ENCODE measurements around the gene SUGCT. TPM values are rescaled to one million over a fixed set of nuclear protein-coding genes. Genes with fewer than 3 reads are reported as not detected.
"Not testable (repeated sequence)": the region's sequence is repeated elsewhere in the genome, so short reads cannot be mapped to it uniquely, and the experiment has no call there.

The SUGCT gene
- total RNA-seq, 2 experiments from 2014 or later, result 1.2 to 1.9 TPM

- intact Hi-C loops (cut with DNase I, micrococcal nuclease), result no loop called here
- POLR2A ChIA-PET, result no interaction called here
- Mint-ChIP-seq H3K9me3 (ENCODE audit: low read depth) (no peaks in the 10 kb centered on the region), H3K4me1 (no peaks in the 10 kb centered on the region), H3K27me3 (no peaks in the 10 kb centered on the region), H3K36me3 (ENCODE audit: low read depth) (no peaks in the 10 kb centered on the region), H3K4me3 (no peak overlapping the region), H3K27ac (no peak overlapping the region)
- DNase-seq, result no peak
- no peak for ATAC-seq
- CTCF ChIA-PET, result interaction anchor here (0.6 kb wide), 1 partner anchor 392 kb away, joined by 3 read pairs; no protein-coding TSS in a partner anchor
Observed at GRCh38 chr7:40205992-40206391, 71.2 kb downstream of the SUGCT start.

DNA sequence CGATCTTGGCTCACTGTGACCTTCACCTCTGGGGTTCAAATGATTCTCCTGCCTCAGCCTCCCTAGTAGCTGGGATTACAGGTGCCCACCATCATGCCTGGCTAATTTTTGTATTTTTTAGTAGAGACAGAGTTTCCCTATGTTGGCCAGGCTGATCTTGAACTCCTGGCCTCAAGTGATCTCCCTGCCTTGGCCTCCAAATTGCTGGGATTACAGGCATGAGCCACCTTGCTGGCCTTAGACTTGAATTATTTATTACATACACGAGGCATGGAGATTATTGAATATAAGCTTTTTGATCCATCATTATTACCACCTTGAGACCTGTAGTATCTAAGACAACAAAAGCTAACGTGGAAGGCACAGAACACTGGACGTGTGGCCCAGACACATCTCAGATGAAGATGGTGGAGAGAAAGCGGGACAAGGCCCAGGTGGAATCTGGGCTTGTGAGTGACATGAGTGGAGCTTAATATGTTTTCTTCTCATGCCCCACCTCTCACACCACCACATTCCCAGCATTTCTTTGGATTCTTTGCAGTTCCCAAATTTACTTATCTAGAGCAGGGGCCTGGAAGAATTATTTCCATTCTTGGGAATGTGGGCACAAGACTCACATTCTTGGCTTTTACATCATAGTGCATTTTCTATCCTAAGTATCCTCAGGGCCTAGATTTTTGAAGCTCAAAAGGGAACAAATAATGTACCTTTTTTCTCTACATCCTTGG is 76.6 kb downstream of the SUGCT start:
- no peaks in the 10 kb centered on the region for H3K36me3 Mint-ChIP-seq (ENCODE audit: low read depth)
- CTCF ChIA-PET, result interaction anchor here (0.6 to 0.8 kb wide), 2 partner anchors 594 to 1556 kb away, joined by 3 to 4 read pairs; no protein-coding TSS in a partner anchor
- H3K9me3 Mint-ChIP-seq (ENCODE audit: low read depth), result no peaks in the 10 kb centered on the region
- no peak overlapping the region for H3K27ac Mint-ChIP-seq
- no peak for ATAC-seq
- intact Hi-C loops (cut with DNase I, micrococcal nuclease), result no loop called here
- no peaks in the 10 kb centered on the region for H3K27me3 Mint-ChIP-seq
- POLR2A ChIA-PET, result no interaction called here
- H3K4me3 Mint-ChIP-seq, result no peak overlapping the region
- no peaks in the 10 kb centered on the region for H3K4me1 Mint-ChIP-seq
- DNase-seq, result no peak

- no peak for ATAC-seq
- H3K27ac Mint-ChIP-seq, result no peak overlapping the region
- CTCF ChIA-PET, result no interaction called here
- POLR2A ChIA-PET, result no interaction called here
- no peaks in the 10 kb centered on the region for H3K27me3 Mint-ChIP-seq
- intact Hi-C loops (cut with DNase I, micrococcal nuclease), result no loop called here
- peaks cover 1% of the 10 kb centered on the region for H3K36me3 Mint-ChIP-seq (ENCODE audit: low read depth)
- no peak overlapping the region for H3K4me3 Mint-ChIP-seq
- no peak for DNase-seq
- no peaks in the 10 kb centered on the region for H3K4me1 Mint-ChIP-seq
- H3K9me3 Mint-ChIP-seq (ENCODE audit: low read depth), result peaks cover 1% of the 10 kb centered on the region
Observed at GRCh38 chr7:40213291-40213690, 78.5 kb downstream of the SUGCT start.

DNA sequence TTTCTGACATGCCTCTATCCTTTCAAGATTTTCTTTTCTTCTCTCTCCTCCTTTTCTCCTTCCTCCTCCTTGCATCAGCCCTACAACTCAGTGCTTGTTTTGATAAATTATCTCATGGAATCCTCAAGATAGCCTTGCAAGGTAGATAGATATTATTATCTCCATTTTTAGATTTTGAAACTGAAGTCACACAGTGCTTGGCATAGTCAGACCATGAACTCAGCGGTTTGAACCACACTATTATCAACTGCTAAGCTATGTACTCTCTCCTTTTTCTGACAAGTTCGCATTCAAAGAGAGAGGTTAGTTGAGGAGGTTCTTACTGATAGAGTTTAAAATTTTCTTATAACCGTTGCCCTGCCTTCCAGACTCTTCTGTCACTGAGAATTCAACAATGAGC is 79.1 kb downstream of the SUGCT start:
- no peak for DNase-seq
- Mint-ChIP-seq H3K27me3 (no peaks in the 10 kb centered on the region), H3K9me3 (ENCODE audit: low read depth) (peaks cover 1% of the 10 kb centered on the region), H3K4me1 (no peaks in the 10 kb centered on the region), H3K27ac (no peak overlapping the region), H3K4me3 (no peak overlapping the region), H3K36me3 (ENCODE audit: low read depth) (peaks cover 5% of the 10 kb centered on the region)
- POLR2A ChIA-PET, result no interaction called here
- CTCF ChIA-PET, result no interaction called here
- no peak for ATAC-seq
- intact Hi-C loops (cut with DNase I, micrococcal nuclease), result no loop called here

DNA sequence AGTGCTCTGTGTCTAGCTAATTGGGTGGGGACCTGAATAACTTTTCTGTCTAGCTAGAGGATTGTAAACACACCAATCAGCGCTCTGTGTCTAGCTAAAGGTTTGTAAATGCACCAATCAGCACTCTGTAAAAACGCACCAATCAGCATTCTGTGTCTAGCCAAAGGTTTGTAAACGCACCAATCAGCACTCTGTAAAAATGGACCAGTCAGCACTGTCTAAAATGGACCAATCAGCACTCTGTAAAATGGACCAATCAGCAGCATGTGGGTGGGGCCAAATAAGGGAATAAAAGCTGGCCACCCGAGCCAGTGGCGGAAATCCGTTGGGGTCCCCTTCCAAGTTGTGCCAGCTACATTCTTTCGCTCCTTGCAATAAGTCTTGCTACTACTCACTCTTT is 83.8 kb downstream of the SUGCT start:
- H3K4me1 Mint-ChIP-seq; H3K9me3 Mint-ChIP-seq (ENCODE audit: low read depth); H3K27me3 Mint-ChIP-seq; DNase-seq; H3K4me3 Mint-ChIP-seq; intact Hi-C loops (cut with DNase I, micrococcal nuclease); ATAC-seq; H3K27ac Mint-ChIP-seq; H3K36me3 Mint-ChIP-seq (ENCODE audit: low read depth); CTCF ChIA-PET: not testable (repeated sequence)
- POLR2A ChIA-PET, result interaction anchor here (0.8 kb wide), 1 partner anchor 267 kb away, joined by 4 read pairs; no protein-coding TSS in a partner anchor

- ATAC-seq (no peak), DNase-seq (no peak)
- ChIA-PET CTCF (no interaction called here), POLR2A (no interaction called here)
- Mint-ChIP-seq H3K4me3 (no peak overlapping the region), H3K4me1 (no peaks in the 10 kb centered on the region), H3K36me3 (ENCODE audit: low read depth) (peaks cover 9% of the 10 kb centered on the region), H3K27ac (no peak overlapping the region), H3K9me3 (ENCODE audit: low read depth) (peaks cover 1% of the 10 kb centered on the region), H3K27me3 (no peaks in the 10 kb centered on the region)
- intact Hi-C loops (cut with DNase I, micrococcal nuclease), result no loop called here
Observed at GRCh38 chr7:40219917-40220316, 85.1 kb downstream of the SUGCT start.

DNA sequence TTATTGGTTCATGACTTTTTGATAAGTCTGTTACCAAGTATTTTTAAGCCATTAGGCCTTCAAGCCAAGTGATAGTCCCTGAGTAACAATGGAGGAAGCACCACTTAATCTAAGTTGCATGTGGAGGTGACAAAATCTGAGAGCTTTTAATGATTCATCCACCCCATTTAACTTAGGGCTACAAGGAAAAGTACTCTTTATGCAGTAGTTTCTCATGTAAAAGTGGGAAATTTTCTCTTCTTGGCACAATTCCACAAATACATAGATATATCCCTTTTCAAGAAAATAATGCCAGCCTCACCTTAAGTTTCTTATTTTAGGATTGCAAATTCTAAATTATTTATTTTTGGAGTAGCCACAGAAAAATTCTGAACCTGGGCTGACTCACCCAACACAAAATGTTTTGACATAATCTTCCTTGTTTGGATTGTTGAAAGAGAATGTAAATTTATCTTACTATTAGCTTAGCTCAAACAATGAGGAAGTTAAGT is 85.7 kb downstream of the SUGCT start:
- no peak for DNase-seq
- Mint-ChIP-seq H3K27ac (no peak overlapping the region), H3K4me1 (no peaks in the 10 kb centered on the region), H3K9me3 (ENCODE audit: low read depth) (peaks cover 1% of the 10 kb centered on the region), H3K4me3 (no peak overlapping the region), H3K27me3 (no peaks in the 10 kb centered on the region), H3K36me3 (ENCODE audit: low read depth) (peaks cover 9% of the 10 kb centered on the region)
- intact Hi-C loops (cut with DNase I, micrococcal nuclease), result no loop called here
- POLR2A ChIA-PET, result no interaction called here
- ATAC-seq, result no peak
- CTCF ChIA-PET, result no interaction called here

DNA sequence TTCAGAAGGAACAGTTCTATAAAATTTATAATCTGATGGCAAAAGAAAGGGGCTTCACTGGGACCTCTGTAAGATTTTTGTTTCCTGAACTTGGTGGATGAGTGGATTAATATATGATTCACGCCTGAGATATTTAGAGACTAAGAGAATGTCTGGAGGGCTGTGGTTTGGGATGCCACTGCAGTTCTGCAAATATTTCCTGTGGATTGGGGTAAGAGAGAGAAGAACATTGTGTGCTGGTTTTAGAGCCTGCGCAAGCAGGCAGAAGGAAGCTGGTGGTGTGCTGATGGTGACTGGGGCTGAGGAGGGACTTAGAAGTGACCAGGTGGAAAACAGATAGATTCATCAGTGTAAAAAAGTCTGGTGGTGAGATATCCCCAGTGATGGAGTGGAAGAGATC is 87.0 kb downstream of the SUGCT start:
- POLR2A ChIA-PET, result no interaction called here

GRCh38 chr7:40223451-40224127 is 88.8 kb downstream of the SUGCT start:
- Mint-ChIP-seq H3K27ac (no peak overlapping the region), H3K27me3 (no peaks in the 10 kb centered on the region), H3K4me3 (no peak overlapping the region), H3K36me3 (ENCODE audit: low read depth) (peaks cover 5% of the 10 kb centered on the region), H3K9me3 (ENCODE audit: low read depth) (no peaks in the 10 kb centered on the region), H3K4me1 (no peaks in the 10 kb centered on the region)
- POLR2A ChIA-PET, result no interaction called here
- intact Hi-C loops (cut with DNase I, micrococcal nuclease), result no loop called here
- ATAC-seq, result no peak
- CTCF ChIA-PET, result interaction anchor here (0.6 kb wide), 1 partner anchor 119 kb away, joined by 3 read pairs; no protein-coding TSS in a partner anchor
- DNase-seq, result no peak

More for the DNA sequence above, 87.0 kb downstream of the SUGCT start:
- CTCF ChIA-PET, result interaction anchor here (0.7 kb wide), 1 partner anchor 11 kb away, joined by 3 read pairs; no protein-coding TSS in a partner anchor
- DNase-seq (no peak), ATAC-seq (no peak)
- H3K27ac Mint-ChIP-seq, result no peak overlapping the region
- intact Hi-C loops (cut with DNase I, micrococcal nuclease), result no loop called here
- H3K4me1 Mint-ChIP-seq, result no peaks in the 10 kb centered on the region
- peaks cover 9% of the 10 kb centered on the region for H3K36me3 Mint-ChIP-seq (ENCODE audit: low read depth)
- no peak overlapping the region for H3K4me3 Mint-ChIP-seq
- H3K9me3 Mint-ChIP-seq (ENCODE audit: low read depth), result peaks cover 1% of the 10 kb centered on the region
- no peaks in the 10 kb centered on the region for H3K27me3 Mint-ChIP-seq

- no peaks in the 10 kb centered on the region for H3K36me3 Mint-ChIP-seq (ENCODE audit: low read depth)
- H3K4me3 Mint-ChIP-seq, result no peak overlapping the region
- no peak for ATAC-seq
- intact Hi-C loops (cut with DNase I, micrococcal nuclease), result loop anchor here (5.0 to 10.0 kb wide), 3 partner anchors 372 to 1475 kb away; partner anchors contain the start of gene INHBA (in 1 of the 2)
- POLR2A ChIA-PET, result interaction anchor here (0.6 kb wide), 1 partner anchor 47 kb away, joined by 12 read pairs; no protein-coding TSS in a partner anchor
- DNase-seq, result no peak
- no peaks in the 10 kb centered on the region for H3K9me3 Mint-ChIP-seq (ENCODE audit: low read depth)
- CTCF ChIA-PET, result interaction anchor here (0.7 to 1.3 kb wide), 3 partner anchors 9 to 677 kb away, joined by 3 to 4 read pairs (median 4); no protein-coding TSS in a partner anchor
- no peak overlapping the region for H3K27ac Mint-ChIP-seq
- peaks cover 5% of the 10 kb centered on the region for H3K4me1 Mint-ChIP-seq
- H3K27me3 Mint-ChIP-seq, result no peaks in the 10 kb centered on the region
Observed at GRCh38 chr7:40230101-40230500, 95.3 kb downstream of the SUGCT start.

DNA sequence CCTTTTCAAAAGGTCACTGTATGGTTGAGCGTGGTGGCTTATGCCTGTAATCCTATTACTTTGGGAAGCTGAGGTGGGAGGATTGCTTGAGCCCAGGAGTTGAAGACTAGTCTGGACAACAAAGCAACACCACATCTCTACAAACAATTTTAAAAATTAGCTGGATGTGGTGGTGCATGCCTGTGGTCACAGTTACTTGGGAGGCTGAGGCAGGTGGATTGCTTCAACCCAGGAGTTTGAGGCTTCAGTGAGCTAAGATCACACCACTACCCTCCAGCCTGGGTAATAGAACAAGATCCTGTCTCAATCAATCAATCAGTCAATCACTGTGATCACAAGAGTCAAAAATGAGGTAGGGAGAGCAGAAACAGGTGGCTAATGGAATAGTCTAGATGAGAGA is 97.0 kb downstream of the SUGCT start:
- Mint-ChIP-seq H3K27ac (no peak overlapping the region), H3K27me3 (no peaks in the 10 kb centered on the region), H3K9me3 (ENCODE audit: low read depth) (no peaks in the 10 kb centered on the region), H3K4me1 (peaks cover 5% of the 10 kb centered on the region), H3K36me3 (ENCODE audit: low read depth) (no peaks in the 10 kb centered on the region), H3K4me3 (no peak overlapping the region)
- POLR2A ChIA-PET, result no interaction called here
- CTCF ChIA-PET, result interaction anchor here (0.6 to 1.6 kb wide), 6 partner anchors 16 to 1501 kb away, joined by 3 to 6 read pairs (median 4); no protein-coding TSS in a partner anchor
- intact Hi-C loops (cut with DNase I, micrococcal nuclease), result loop anchor here (1.0 to 10.0 kb wide), 4 partner anchors 371 to 1473 kb away; partner anchors contain the start of gene INHBA (in 1 of the 2)
- DNase-seq (no peak), ATAC-seq (no peak)
